ENCODE data around the gene MYCBPAP.

- TF ChIP-seq POLR2A (IDR thresholded peaks at IDR 0.05) (no peak), EP300 (IDR thresholded peaks at IDR 0.05) (no peak)
- TF ChIP-seq, protein P1, sequence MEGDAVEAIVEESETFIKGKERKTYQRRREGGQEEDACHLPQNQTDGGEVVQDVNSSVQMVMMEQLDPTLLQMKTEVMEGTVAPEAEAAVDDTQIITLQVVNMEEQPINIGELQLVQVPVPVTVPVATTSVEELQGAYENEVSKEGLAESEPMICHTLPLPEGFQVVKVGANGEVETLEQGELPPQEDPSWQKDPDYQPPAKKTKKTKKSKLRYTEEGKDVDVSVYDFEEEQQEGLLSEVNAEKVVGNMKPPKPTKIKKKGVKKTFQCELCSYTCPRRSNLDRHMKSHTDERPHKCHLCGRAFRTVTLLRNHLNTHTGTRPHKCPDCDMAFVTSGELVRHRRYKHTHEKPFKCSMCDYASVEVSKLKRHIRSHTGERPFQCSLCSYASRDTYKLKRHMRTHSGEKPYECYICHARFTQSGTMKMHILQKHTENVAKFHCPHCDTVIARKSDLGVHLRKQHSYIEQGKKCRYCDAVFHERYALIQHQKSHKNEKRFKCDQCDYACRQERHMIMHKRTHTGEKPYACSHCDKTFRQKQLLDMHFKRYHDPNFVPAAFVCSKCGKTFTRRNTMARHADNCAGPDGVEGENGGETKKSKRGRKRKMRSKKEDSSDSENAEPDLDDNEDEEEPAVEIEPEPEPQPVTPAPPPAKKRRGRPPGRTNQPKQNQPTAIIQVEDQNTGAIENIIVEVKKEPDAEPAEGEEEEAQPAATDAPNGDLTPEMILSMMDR (IDR thresholded peaks at IDR 0.05): no peak
These were observed 10.3 kb downstream of the MYCBPAP start for GRCh38 chr17:50518384-50519023.

Data from suprapubic skin (tissue), 3 donors.